Superior temporal gyrus (tissue), 1 donor: ENCODE data around the gene MDN1.
"Not testable (repeated sequence)": the region's sequence is repeated elsewhere in the genome, so short reads cannot be mapped to it uniquely, and the experiment has no call there.

Experiments
- DNase-seq: peaks from one replicate; pipeline ENCODE4 v3.0.0-alpha.2; 2016; ENCODE audit errors: extremely low spot score

MDN1 gene

GRCh38 chr6:89819336-89820130 is at the start of gene MDN1:
Gene MDN1, minus strand, starts transcription at chr6:89819794. Its CDS starts 187 bp downstream, at chr6:89819607.
- DNase-seq, result peak; percentile 97

GRCh38 chr6:89866024-89866678 is 46.6 kb upstream of the MDN1 start:
- no peak for DNase-seq

- no peak for DNase-seq
Measured at GRCh38 chr6:89862698-89863097, 43.1 kb upstream of the MDN1 start.

GRCh38 chr6:89862273-89862672 is 42.7 kb upstream of the MDN1 start:
- DNase-seq, result no peak

GRCh38 chr6:89859744-89860143 is 40.1 kb upstream of the MDN1 start:
- DNase-seq, result no peak

- no peak for DNase-seq
Measured at GRCh38 chr6:89858041-89858440, 38.4 kb upstream of the MDN1 start.

- DNase-seq, result no peak
Measured at GRCh38 chr6:89853068-89853467, 33.5 kb upstream of the MDN1 start.

GRCh38 chr6:89847513-89847912 is 27.9 kb upstream of the MDN1 start:
- not testable (repeated sequence) for DNase-seq

GRCh38 chr6:89843070-89843469 is 23.5 kb upstream of the MDN1 start:
- DNase-seq, result no peak

GRCh38 chr6:89842228-89842627 is 22.6 kb upstream of the MDN1 start:
- DNase-seq, result no peak

- DNase-seq, result no peak
Measured at GRCh38 chr6:89840538-89840937, 20.9 kb upstream of the MDN1 start.

- no peak for DNase-seq
Measured at GRCh38 chr6:89836639-89837222, 17.1 kb upstream of the MDN1 start.

GRCh38 chr6:89834884-89835792 is 15.5 kb upstream of the MDN1 start:
- no peak for DNase-seq

GRCh38 chr6:89830170-89830809 is 10.7 kb upstream of the MDN1 start:
- DNase-seq, result no peak

GRCh38 chr6:89829472-89830169 is 10.0 kb upstream of the MDN1 start, which contains the start of gene CASP8AP2:
Gene CASP8AP2, plus strand, starts transcription at chr6:89829880.
- peak; percentile 97 for DNase-seq

GRCh38 chr6:89828988-89829471 is 9.4 kb upstream of the MDN1 start:
- DNase-seq, result no peak

GRCh38 chr6:89828475-89828987 is 8.9 kb upstream of the MDN1 start:
- DNase-seq, result not testable (repeated sequence)

GRCh38 chr6:89826029-89826528 is 6.5 kb upstream of the MDN1 start:
- no peak for DNase-seq

GRCh38 chr6:89818977-89819335 is 638 bp downstream of the MDN1 start:
- peak; percentile 54 for DNase-seq

GRCh38 chr6:89817481-89817880 is 2.1 kb downstream of the MDN1 start:
- DNase-seq, result no peak
